ENCODE data around the gene RAET1L. TPM values are rescaled to one million over a fixed set of nuclear protein-coding genes. Genes with fewer than 3 reads are reported as not detected.
A peak's percentile ranks its signal among the peaks of the same experiment; 100 is the strongest.
"Not testable (repeated sequence)": the region's sequence is repeated elsewhere in the genome, so short reads cannot be mapped to it uniquely, and the experiment has no call there.

Gene RAET1L
- total RNA-seq, 6 experiments from 2014 or later, result not detected

GRCh38 chr6:150069706-150070105 lies 44.4 kb upstream of the RAET1L start:
- Mint-ChIP-seq H3K4me3 (no peak overlapping the region), H3K36me3 (ENCODE audit: low read depth) (0 out of 2 replicates have a peak, but pooled peaks cover 6% of the 10 kb centered on the region), H3K27me3 (ENCODE audit: insufficient read depth) (peaks cover 6% of the 10 kb centered on the region; the same call in 1 of the 2 replicates), H3K27ac (no peak overlapping the region), H3K4me1 (ENCODE audit: low read depth) (peaks cover 30% of the 10 kb centered on the region), H3K9me3 (no peaks in the 10 kb centered on the region)
- TF ChIP-seq CTCF (IDR thresholded peaks at IDR 0.05), result no peak
- DNase-seq, result no peak

- H3K4me1 Mint-ChIP-seq (ENCODE audit: low read depth), result peaks cover 30% of the 10 kb centered on the region
- TF ChIP-seq CTCF (IDR thresholded peaks at IDR 0.05), result peak; percentile 75
- no peaks in the 10 kb centered on the region for H3K9me3 Mint-ChIP-seq
- peak within 1 kb of the TSS; percentile 77 for H3K27ac Mint-ChIP-seq
- H3K27me3 Mint-ChIP-seq (ENCODE audit: insufficient read depth), result peaks cover 4% of the 10 kb centered on the region; the same call in 1 of the 2 replicates
- H3K4me3 Mint-ChIP-seq, result peak within 1 kb of the TSS; percentile 91
- peaks cover 11% of the 10 kb centered on the region for H3K36me3 Mint-ChIP-seq (ENCODE audit: low read depth)
- peak; percentile 97 for DNase-seq
Observed at GRCh38 chr6:150068720-150069648, 43.7 kb upstream of the RAET1L start, which contains the start of gene ULBP3. Gene ULBP3, minus strand, starts transcription at chr6:150069121. Its CDS starts 55 bp downstream, at chr6:150069066.

- Mint-ChIP-seq H3K27ac (peak overlapping the region; percentile 77), H3K9me3 (no peaks in the 10 kb centered on the region), H3K4me3 (peak overlapping the region; percentile 91), H3K4me1 (ENCODE audit: low read depth) (peaks cover 30% of the 10 kb centered on the region), H3K36me3 (ENCODE audit: low read depth) (peaks cover 13% of the 10 kb centered on the region), H3K27me3 (ENCODE audit: insufficient read depth) (no peaks in the 10 kb centered on the region)
- DNase-seq, result no peak
- TF ChIP-seq CTCF (IDR thresholded peaks at IDR 0.05), result no peak
Observed at GRCh38 chr6:150068151-150068550, 42.8 kb upstream of the RAET1L start.

- TF ChIP-seq CTCF (IDR thresholded peaks at IDR 0.05), result no peak
- Mint-ChIP-seq H3K27me3 (ENCODE audit: insufficient read depth) (no peaks in the 10 kb centered on the region; the same call in 1 of the 2 replicates), H3K4me3 (no peak overlapping the region), H3K36me3 (ENCODE audit: low read depth) (peaks cover 18% of the 10 kb centered on the region), H3K9me3 (no peaks in the 10 kb centered on the region), H3K27ac (no peak overlapping the region), H3K4me1 (ENCODE audit: low read depth) (peaks cover 6% of the 10 kb centered on the region; the same call in 1 of the 2 replicates)
- DNase-seq, result no peak
Observed at GRCh38 chr6:150065083-150065482, 39.8 kb upstream of the RAET1L start.

GRCh38 chr6:150063640-150064039 lies 38.3 kb upstream of the RAET1L start:
- Mint-ChIP-seq H3K9me3 (no peaks in the 10 kb centered on the region), H3K36me3 (ENCODE audit: low read depth) (peaks cover 18% of the 10 kb centered on the region), H3K27ac (no peak overlapping the region), H3K4me3 (no peak overlapping the region), H3K4me1 (ENCODE audit: low read depth) (peaks cover 6% of the 10 kb centered on the region; the same call in 1 of the 2 replicates), H3K27me3 (ENCODE audit: insufficient read depth) (no peaks in the 10 kb centered on the region; the same call in 1 of the 2 replicates)
- TF ChIP-seq CTCF (IDR thresholded peaks at IDR 0.05), result no peak
- no peak for DNase-seq

GRCh38 chr6:150059973-150060372 lies 34.6 kb upstream of the RAET1L start:
- Mint-ChIP-seq H3K27me3 (ENCODE audit: insufficient read depth) (peaks cover 17% of the 10 kb centered on the region), H3K36me3 (ENCODE audit: low read depth) (peaks cover 11% of the 10 kb centered on the region)
- not testable (repeated sequence) for H3K27ac Mint-ChIP-seq; H3K4me3 Mint-ChIP-seq; H3K4me1 Mint-ChIP-seq (ENCODE audit: low read depth); H3K9me3 Mint-ChIP-seq; DNase-seq
